MG63 (cell line): ENCODE results near the gene ZMYM3. TPM values are rescaled to one million over a fixed set of nuclear protein-coding genes. Genes with fewer than 3 reads are reported as not detected.
A peak's percentile ranks its signal among the peaks of the same experiment; 100 is the strongest.
"Not testable (repeated sequence)": the region's sequence is repeated elsewhere in the genome, so short reads cannot be mapped to it uniquely, and the experiment has no call there.

Experiments used
- DNase-seq: peaks from one replicate; pipeline ENCODE4 v3.0.0-alpha.2; 2020
- H3K27me3 ChIP-seq: fragments of 250-450 bp; sonication (Bioruptor Pico); 2 replicates; pipeline ENCODE4 v1.5.1; 2020; ENCODE audit warnings: mild to moderate bottlenecking, moderate library complexity
- H3K36me3 ChIP-seq: fragments of 250-450 bp; sonication (Bioruptor Pico); 2 replicates; pipeline ENCODE4 v1.5.1; 2020; ENCODE audit warnings: mild to moderate bottlenecking, moderate library complexity
- H3K4me3 ChIP-seq: fragments of 250-450 bp; sonication (Bioruptor Pico); 2 replicates; pipeline ENCODE4 v1.5.1; 2020; ENCODE audit warnings: mild to moderate bottlenecking, moderate library complexity
- H3K9me3 ChIP-seq: fragments of 250-450 bp; sonication (Bioruptor Pico); 2 replicates; pipeline ENCODE4 v1.5.1; 2020; ENCODE audit warnings: mild to moderate bottlenecking, moderate library complexity
- total RNA-seq: library from RNA; depleted of rRNA; stranded (reverse); fragments of >200 nt; shearing (Covaris generic); gene quantifications from 2 replicates; pipeline ENCODE4 v1.2.3, GENCODE V29; 2014; ENCODE audit warnings: low replicate concordance

The ZMYM3 gene
- total RNA-seq, 1 experiment from 2014 or later, result 10.0 TPM

- no peaks in the 10 kb centered on the region for H3K9me3 ChIP-seq
- no peaks in the 10 kb centered on the region for H3K36me3 ChIP-seq
- DNase-seq, result no peak
- H3K27me3 ChIP-seq, result no peaks in the 10 kb centered on the region
- no peak overlapping the region for H3K4me3 ChIP-seq
Measured at GRCh38 chrX:71269801-71270395, 16.0 kb upstream of the ZMYM3 start.

- H3K4me3 ChIP-seq, H3K36me3 ChIP-seq, DNase-seq, H3K9me3 ChIP-seq, H3K27me3 ChIP-seq: not testable (repeated sequence)
Measured at GRCh38 chrX:71268624-71269023, 14.7 kb upstream of the ZMYM3 start.

DNA sequence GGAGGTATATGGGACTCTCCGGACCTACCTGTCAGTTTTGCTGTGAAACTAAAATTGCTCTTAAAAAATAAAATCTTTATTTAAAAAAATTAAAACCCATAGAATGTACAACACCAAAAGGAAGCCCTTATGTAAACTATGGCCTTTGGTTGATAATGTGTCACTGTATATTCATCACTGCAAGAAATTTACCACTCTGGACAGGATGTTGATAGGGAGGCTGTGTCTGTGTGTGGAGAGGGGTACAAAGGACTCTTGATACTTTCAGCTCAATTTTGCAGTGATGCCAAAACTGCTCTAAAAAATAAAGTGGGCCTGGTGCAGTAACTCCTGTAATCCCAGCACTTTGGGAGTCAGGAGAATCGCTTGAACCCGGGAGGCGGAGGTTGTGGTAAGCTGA, 2.9 kb upstream of the ZMYM3 start:
- no peak for DNase-seq
- Histone ChIP-seq H3K9me3 (no peaks in the 10 kb centered on the region), H3K36me3 (no peaks in the 10 kb centered on the region), H3K4me3 (no peak overlapping the region), H3K27me3 (no peaks in the 10 kb centered on the region)

- peak; percentile 15 for DNase-seq
- Histone ChIP-seq H3K36me3 (no peaks in the 10 kb centered on the region), H3K27me3 (no peaks in the 10 kb centered on the region), H3K4me3 (no peak overlapping the region), H3K9me3 (no peaks in the 10 kb centered on the region)
Measured at GRCh38 chrX:71256051-71256450, 2.1 kb upstream of the ZMYM3 start.

DNA sequence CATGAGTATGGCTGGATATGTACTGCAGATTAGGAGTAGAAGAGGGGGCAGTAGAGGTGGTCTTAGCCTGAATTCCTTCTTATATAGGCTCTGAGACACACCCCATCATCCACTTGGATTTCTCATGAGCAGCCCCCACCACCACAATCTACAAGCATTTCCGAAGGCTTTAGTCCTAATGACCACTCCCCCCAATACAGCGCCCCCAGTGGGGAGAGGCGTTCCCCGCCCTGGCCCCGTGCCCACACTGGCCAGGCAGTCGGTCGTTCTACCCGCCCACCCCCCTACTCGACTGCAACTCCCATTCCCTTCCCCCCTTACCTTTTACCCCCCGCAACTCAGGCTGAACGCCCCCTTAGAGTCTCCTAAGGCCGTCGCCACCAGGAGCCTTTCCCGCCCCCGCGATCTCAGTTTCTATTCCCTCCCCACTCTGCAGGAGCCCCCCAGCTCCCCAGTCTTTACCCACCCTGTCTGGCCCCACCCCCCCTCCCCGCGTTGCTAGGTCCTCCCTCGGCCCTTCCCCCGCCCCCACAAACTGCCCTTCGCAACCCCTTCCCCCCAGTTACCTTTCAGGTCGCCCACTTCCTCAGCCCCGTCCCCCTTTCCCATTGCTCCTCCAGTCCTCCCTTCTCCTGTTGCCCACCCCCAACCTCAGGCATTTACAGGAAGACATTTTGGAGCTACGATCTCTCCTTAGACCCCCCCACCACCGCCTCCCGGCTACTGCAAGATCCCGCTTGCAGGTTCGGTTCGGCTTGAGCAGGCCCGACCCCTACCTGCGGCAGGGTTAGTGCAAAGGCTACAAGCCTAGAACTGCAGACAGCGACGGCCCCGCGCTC, 468 bp downstream of the ZMYM3 start:
- DNase-seq, result peak; percentile 47
- peak overlapping the region; percentile 82 for H3K4me3 ChIP-seq
- H3K27me3 ChIP-seq, result no peaks in the 10 kb centered on the region

DNA sequence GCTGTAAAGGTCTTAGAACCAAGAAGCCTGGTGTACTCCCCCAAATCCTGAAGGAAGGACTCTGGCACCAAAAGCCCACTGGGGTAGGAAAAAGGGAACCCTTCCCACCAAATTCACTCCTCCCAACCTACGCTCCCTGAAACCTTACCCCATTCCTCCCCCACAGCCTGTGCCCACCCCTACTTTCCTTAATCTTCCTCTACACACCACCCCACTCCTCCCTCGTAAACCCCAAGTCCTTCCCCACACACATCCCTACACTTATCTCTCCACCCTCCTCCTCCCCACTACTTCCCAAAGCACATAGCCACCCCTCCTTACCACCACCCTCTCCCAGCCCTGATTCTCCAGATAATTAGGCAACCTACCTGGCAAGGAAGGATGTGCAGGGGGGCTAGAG, 1.7 kb downstream of the ZMYM3 start:
- Histone ChIP-seq H3K36me3 (peaks cover 2% of the 10 kb centered on the region; the same call in 1 of the 2 replicates), H3K9me3 (no peaks in the 10 kb centered on the region), H3K27me3 (no peaks in the 10 kb centered on the region), H3K4me3 (no peak overlapping the region)
- no peak for DNase-seq

More for the DNA sequence above, 468 bp downstream of the ZMYM3 start:
- Histone ChIP-seq H3K36me3 (peaks cover 2% of the 10 kb centered on the region; the same call in 1 of the 2 replicates), H3K9me3 (no peaks in the 10 kb centered on the region)

DNA sequence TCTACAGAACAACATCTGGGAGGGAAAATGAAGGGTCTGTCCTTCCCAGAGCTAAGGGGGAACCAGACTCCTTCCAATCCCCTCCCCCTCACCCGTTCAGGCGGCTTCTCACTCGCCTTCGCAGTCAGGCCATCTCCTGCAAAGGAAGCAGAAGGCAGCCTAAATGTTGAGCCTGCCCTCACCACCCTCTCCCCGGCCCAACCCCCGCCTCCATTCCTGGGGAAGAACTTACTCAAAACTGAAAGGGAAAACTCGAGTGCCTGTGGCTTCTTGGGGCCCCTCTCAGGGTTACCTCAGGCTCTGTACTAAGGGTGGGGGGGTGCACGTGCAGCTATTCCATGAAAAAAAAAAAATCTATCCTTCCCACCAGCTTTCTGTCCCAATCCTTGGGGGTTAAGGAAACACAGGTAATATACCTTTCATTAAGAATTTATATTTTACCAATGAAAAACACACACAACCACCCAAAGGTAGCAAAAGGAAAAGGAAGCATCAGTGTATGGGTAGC, 2.4 kb downstream of the ZMYM3 start:
- H3K27me3 ChIP-seq, result no peaks in the 10 kb centered on the region
- no peak for DNase-seq
- no peaks in the 10 kb centered on the region for H3K9me3 ChIP-seq
- peaks cover 2% of the 10 kb centered on the region; the same call in 1 of the 2 replicates for H3K36me3 ChIP-seq
- no peak overlapping the region for H3K4me3 ChIP-seq

GRCh38 chrX:71250841-71251240, 3.1 kb downstream of the ZMYM3 start:
- Histone ChIP-seq H3K9me3 (no peaks in the 10 kb centered on the region), H3K27me3 (no peaks in the 10 kb centered on the region), H3K36me3 (peaks cover 2% of the 10 kb centered on the region; the same call in 1 of the 2 replicates), H3K4me3 (no peak overlapping the region)
- DNase-seq, result no peak

DNA sequence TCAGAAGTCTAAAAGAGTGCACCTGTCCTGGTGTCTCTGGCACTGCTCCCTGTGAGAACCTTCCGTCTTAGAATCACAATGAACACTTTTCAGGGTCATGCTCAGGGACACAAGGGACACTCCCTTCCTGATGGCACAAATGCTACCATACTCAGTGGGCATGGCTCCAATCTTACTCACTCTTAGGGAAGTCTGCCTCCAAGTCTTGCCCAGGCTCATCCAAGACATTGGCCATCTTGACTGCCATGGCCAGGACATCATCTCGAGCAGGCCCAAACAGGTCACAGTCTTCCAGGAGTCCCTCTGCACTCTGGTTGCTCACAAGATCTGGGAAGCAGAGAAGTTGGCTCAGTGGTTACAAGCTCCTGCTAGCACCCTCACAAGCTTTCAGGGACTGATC, 8.8 kb downstream of the ZMYM3 start:
- no peaks in the 10 kb centered on the region for H3K27me3 ChIP-seq
- H3K4me3 ChIP-seq, result no peak overlapping the region
- DNase-seq, result no peak
- peaks cover 2% of the 10 kb centered on the region; the same call in 1 of the 2 replicates for H3K36me3 ChIP-seq
- H3K9me3 ChIP-seq, result no peaks in the 10 kb centered on the region

- Histone ChIP-seq H3K9me3 (no peaks in the 10 kb centered on the region), H3K36me3 (peaks cover 2% of the 10 kb centered on the region; the same call in 1 of the 2 replicates), H3K4me3 (no peak overlapping the region), H3K27me3 (no peaks in the 10 kb centered on the region)
- DNase-seq, result no peak
Measured at GRCh38 chrX:71244359-71245128, 9.4 kb downstream of the ZMYM3 start.

DNA sequence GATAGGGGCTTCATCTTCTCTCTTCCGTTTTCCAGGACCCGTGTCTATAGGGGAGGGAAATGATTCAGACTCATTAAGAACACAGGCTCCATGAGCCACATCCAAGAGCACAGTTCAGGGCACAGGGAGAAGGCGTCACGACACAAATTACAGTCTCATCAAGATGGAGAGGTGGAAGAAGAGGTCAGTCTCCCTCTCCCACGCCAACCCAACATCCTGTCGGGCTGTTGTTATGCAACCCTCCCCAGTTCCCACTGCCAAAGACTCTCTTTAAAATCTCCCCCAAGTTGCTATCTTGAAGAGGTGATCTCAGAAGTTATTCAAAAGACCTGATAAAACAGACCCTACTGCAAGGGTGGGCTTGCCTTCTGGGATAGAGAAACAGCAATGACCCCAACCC, 12.6 kb downstream of the ZMYM3 start:
- no peaks in the 10 kb centered on the region for H3K36me3 ChIP-seq
- no peaks in the 10 kb centered on the region for H3K9me3 ChIP-seq
- H3K4me3 ChIP-seq, result no peak overlapping the region
- DNase-seq, result no peak
- H3K27me3 ChIP-seq, result no peaks in the 10 kb centered on the region

DNA sequence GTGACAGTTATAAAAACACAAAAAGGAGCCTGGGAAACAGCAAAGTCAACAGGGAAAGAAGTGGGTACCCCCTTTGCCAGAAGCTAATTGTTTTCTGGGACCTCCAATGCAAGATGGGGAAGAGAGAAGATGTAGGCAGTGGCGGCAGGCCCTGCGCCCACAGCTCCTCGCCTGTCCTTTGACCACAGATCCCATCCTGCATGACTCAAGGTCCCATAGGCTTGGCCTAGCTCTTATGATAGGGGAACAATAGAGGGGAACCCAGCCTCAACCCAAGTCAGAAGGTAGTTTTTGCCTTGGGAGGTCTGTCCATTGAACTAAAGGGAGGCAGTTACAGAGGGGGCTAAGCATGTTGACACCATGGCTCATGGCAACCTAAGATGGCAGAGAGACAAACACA, 14.2 kb downstream of the ZMYM3 start:
- H3K27me3 ChIP-seq, result no peaks in the 10 kb centered on the region
- no peak for DNase-seq
- no peak overlapping the region for H3K4me3 ChIP-seq
- no peaks in the 10 kb centered on the region for H3K36me3 ChIP-seq
- no peaks in the 10 kb centered on the region for H3K9me3 ChIP-seq

- H3K4me3 ChIP-seq, result no peak overlapping the region
- DNase-seq, result no peak
Measured at GRCh38 chrX:71236836-71237235, 17.1 kb downstream of the ZMYM3 start.

GRCh38 chrX:71235482-71235881, 18.5 kb downstream of the ZMYM3 start:
- Histone ChIP-seq H3K4me3 (no peak overlapping the region), H3K9me3 (no peaks in the 10 kb centered on the region), H3K27me3 (no peaks in the 10 kb centered on the region), H3K36me3 (no peaks in the 10 kb centered on the region)
- no peak for DNase-seq

More at GRCh38 chrX:71236836-71237235, 17.1 kb downstream of the ZMYM3 start:
- Histone ChIP-seq H3K36me3 (no peaks in the 10 kb centered on the region), H3K27me3 (no peaks in the 10 kb centered on the region), H3K9me3 (no peaks in the 10 kb centered on the region)

DNA sequence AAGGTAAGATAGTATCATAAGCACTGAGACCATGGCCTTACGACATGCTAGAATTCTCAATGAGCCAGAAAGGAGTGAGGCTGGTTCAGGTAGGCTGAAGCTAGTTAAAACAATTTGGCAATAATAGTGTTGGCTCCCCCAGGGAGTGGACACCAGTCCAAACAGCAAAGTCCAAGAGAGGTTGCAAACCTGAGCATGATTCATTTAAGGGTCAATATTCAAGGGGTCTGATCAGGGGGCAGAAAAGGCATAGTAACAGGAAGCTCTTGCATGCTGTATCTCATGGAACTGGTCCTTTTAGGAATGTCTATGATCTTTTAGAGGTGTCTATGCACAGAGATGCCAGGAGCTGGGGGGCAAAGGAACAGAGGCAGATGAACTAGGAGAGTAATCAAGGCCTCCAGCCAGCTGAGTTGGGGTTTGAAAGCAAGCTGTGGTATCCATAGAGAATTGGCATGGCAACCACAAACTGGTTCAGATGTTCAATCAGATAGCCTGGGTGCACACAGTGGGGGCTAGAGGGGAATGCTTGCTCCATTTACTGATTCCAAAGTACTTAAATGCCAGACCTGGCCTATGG, 25.8 kb downstream of the ZMYM3 start:
- no peak overlapping the region for H3K4me3 ChIP-seq
- H3K9me3 ChIP-seq, result no peaks in the 10 kb centered on the region
- H3K27me3 ChIP-seq, result no peaks in the 10 kb centered on the region
- DNase-seq, result no peak
- H3K36me3 ChIP-seq, result no peaks in the 10 kb centered on the region

- no peak for DNase-seq
- Histone ChIP-seq H3K27me3 (no peaks in the 10 kb centered on the region), H3K4me3 (no peak overlapping the region), H3K9me3 (no peaks in the 10 kb centered on the region), H3K36me3 (no peaks in the 10 kb centered on the region)
Measured at GRCh38 chrX:71227370-71228062, 26.4 kb downstream of the ZMYM3 start.
